GM18519 (cell line): ENCODE data around the gene LRRC18.

Source experiments
- ATAC-seq: cut with Tn5 transposase; IDR thresholded peaks from one replicate; pipeline ENCODE4 v1.9.1; 2021; ENCODE audit warnings: mild to moderate bottlenecking, moderate library complexity; ENCODE audit not compliant: unreplicated experiment, low FRiP score

LRRC18 gene

DNA sequence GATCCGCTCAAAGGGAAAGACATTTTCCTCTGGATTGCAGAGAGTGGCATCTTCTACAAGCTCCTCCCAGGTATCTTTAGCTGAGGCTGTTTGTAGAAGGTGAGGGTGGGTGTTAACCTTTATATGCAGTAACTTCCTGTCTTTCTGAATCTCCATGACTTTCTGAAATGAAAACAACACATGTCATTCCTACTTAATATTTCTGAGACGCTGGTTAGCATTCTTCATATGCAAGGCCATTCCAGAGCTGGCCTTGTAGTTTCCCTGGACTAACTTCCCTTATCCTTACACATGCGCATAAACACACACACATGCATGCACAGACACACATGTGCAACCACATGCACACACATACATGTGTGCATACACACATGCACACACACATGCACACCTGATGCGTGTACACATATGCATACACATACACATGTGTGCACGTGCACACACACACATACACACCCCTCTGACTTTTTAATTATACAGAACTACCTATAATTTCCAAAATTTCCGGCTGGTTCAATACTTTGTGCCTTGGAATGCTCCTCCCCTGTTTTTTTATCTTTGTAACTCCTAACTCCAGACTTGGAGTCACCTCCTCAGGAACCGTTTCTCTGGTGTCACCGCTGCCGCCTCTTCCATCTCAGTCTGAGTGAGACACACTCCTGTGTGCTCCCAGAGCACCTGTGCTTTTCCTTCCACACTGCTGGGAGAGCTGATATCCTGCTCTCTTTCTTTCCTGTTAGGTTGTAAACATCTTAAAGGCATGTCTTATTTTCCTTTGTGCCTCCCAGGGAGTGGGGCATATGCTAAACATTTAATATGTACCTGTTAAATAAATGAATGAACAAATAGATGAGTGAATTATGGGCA is 55.2 kb downstream of the LRRC18 start:
- no peak for ATAC-seq

DNA sequence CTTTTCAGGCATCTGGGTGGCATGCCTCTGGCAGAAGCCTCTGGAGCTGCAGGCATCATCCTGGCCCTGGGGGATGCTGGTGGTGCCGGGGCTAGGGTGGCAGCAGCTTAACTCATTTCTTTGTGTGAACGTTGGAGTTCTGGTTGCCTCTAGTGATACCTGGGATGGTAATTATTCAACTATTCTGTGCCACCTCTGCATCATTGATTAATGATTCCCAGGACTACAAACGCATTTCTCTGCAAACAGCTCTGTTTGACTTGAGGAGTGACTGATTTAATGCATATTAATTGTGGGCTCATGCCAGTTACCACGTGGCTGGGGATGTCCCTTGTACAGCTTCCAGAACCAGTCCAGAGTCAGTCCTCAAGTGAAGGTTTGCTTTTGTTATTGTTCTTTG is 55.9 kb downstream of the LRRC18 start:
- no peak for ATAC-seq

DNA sequence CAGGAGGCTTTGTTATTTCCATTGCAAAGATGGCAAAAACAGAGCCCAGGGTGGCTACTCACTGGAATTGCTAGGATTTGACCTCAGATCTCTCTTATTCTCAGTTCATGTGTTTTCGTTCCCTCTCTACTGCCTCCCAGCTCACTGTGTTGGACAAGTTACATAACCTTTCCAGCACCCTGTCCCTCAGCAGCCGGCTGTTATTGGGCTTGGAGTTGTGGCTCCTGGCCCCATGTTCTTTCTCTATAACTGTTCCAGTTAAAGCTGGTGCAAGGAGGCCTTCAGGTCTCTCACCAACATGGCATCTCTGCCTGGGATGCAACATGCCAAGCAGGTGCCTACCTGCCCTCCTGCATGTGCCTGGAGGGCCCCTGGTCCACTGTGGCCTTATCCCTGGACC is 56.8 kb downstream of the LRRC18 start:
- ATAC-seq = no peak

DNA sequence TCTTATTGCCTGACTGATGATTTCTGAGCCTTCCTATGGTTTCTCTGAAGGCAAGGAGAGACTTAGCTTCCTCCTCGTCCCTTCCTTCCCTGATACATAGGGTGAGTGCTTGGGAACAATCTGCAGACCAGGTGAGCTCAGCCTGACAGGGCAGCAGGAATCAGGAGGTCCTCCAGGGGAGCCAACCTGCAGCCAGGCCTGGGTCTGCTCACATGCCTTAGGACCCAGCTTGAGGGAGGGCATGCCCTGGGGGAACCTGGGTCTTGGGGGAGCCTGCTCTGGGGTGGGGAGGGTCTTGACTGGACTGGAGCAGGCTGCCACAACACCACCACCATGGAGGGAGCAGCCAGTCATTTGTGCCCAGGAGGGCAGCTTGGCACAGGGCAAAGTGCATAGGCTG is 57.7 kb downstream of the LRRC18 start:
- no peak for ATAC-seq

DNA sequence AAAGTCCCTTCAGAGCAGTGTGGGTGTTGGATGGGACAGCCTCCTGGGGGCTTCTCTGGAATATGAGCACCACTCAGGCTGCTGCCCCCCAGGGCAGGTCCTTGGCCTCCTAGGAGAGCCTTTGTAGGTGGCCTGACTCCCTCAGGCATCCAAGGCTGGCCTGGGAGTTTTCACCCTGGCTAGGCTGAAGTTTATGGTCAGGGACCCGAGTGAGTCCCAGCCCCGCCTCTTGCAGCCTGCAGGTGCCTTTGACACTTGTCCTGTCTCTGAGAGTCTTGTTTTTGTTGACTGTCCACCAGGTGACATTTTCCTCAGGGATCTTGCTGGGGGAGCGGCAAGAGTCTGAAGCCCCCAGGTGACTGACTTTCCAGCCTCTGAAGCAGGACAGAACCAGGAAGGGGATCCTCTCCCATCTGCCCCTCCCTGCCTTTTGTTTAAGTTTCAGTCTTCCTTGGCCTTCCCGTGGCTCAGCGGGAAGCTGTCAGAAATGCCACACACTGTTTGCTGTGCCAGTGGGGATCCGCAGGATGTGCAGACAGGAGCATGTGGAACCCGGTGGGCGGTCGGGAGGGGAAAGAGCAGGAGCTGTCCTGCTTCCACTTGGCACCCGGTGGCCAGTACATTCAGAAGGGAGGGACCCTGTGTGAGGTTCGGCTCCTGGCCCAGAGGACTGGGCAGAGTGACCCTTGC is 59.5 kb downstream of the LRRC18 start:
- no peak for ATAC-seq

DNA sequence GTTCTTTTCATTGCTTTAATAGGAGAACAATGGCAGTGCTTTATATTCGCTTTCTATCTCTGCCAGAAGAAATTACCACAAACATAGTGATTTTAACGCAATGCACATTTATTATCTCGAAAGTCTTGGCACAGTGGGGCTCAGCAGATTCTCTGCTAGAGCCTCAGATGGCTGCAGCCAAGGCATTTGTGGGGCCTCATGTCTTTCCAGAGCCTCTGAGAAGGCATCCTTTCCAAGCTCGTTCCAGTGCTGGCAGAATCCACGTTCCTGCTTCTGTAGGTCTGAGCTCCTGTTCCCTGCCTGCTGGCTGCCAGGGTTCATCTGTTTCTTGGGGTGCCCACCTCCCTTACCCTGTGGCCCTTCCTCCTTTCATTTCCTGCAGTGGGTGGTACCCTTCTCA is 60.2 kb downstream of the LRRC18 start:
- ATAC-seq = no peak

DNA sequence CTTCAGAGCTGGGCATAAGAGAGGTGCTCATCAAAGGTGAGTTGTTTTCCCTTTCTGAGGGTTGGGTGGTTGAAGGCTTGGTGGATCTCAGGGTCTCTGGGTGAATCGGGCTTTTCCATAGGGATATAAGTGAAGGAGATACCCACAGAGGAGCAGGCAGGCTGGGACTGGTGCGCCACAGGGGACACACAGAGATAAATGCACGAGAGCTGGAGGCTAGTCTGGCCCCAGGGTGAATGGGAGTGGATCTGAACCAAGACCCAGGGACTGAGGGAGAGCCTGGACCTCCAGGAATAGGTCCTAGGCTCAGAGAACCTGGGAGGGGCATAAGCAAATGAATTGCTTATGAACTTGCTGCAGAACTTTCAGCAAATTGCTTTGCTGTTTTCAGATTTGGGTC is 61.5 kb downstream of the LRRC18 start:
- ATAC-seq = no peak

DNA sequence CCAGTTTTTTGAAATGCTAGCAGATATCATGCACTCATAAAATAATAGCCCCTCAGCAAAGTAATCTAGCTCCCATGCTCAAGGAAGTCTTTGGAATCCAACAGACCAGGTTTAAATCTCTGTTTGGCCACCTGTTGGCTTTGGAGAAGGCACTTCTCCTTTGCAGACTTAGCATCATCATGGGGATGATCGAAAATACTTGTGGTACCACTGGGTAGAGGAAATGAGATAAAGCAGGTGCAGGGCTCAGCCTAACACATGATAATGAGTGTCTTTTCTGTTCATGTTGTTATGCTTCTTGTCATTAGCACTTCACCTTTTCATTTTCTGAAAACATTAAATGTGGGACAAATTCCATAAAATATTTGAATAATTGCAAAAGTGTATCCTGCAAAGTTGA is 67.4 kb downstream of the LRRC18 start:
- no peak for ATAC-seq
